HL-60 (cell line): Measurements from ENCODE around the gene TYROBP.
"Not testable (repeated sequence)": the region's sequence is repeated elsewhere in the genome, so short reads cannot be mapped to it uniquely, and the experiment has no call there.

Experiments
- REST ChIP-seq: IDR thresholded peaks from 2 replicates; pipeline ENCODE4 v1.6.1; 2012; ENCODE audit warnings: low read depth; ENCODE audit not compliant: insufficient replicate concordance
- TF ChIP-seq, protein P1 (sequence below): IDR thresholded peaks from one replicate; pipeline ENCODE4 v1.5.1; 2011; ENCODE audit warnings: low read length, control low read depth, inconsistent platforms; ENCODE audit not compliant: insufficient read depth

DNA sequence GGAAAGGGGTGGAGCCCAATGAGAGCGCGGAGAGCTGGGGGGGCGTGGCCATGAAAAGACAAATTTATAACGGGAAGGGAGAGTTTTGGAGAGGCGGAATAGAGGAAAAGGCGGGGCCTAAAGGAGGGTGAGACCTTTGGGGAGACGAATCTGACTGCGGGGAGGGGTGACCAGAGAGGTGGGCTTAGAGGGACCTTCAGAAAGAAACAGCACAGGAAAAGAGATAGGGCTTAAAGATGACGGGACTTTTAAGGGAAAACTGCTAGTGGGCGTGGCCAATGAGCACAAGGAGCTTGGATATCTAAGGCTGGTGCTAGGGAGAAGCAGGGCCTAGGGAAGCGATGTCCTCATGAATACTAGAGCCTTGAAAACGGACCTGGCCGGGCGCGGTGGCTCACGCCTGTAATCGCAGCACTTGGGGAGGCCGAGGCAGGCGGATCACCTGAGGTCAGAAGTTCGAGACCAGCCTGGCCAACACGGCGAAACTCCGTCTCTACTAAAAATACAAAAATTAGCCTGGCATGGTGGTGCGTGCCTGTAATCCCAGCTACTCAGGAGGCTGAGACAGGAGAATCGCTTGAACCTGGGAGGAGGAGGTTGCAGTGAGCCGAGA lies 37.9 kb downstream of the TYROBP start:
- TF ChIP-seq, protein P1, sequence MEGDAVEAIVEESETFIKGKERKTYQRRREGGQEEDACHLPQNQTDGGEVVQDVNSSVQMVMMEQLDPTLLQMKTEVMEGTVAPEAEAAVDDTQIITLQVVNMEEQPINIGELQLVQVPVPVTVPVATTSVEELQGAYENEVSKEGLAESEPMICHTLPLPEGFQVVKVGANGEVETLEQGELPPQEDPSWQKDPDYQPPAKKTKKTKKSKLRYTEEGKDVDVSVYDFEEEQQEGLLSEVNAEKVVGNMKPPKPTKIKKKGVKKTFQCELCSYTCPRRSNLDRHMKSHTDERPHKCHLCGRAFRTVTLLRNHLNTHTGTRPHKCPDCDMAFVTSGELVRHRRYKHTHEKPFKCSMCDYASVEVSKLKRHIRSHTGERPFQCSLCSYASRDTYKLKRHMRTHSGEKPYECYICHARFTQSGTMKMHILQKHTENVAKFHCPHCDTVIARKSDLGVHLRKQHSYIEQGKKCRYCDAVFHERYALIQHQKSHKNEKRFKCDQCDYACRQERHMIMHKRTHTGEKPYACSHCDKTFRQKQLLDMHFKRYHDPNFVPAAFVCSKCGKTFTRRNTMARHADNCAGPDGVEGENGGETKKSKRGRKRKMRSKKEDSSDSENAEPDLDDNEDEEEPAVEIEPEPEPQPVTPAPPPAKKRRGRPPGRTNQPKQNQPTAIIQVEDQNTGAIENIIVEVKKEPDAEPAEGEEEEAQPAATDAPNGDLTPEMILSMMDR: not testable (repeated sequence)
- TF ChIP-seq REST: not testable (repeated sequence)
